Stimulated activated CD8-positive, alpha-beta memory T cell treated with anti-CD3 and anti-CD28 coated beads, Interleukin-15, amount 100 ng/mL, for 1 hour (primary cell): Measurements from ENCODE around the gene FBL.
A peak's percentile ranks its signal among the peaks of the same experiment; 100 is the strongest.

Experiments
- DNase-seq: peaks from one replicate; pipeline ENCODE4 v3.0.0-alpha.2; 2020; ENCODE audit warnings: low read depth

The FBL gene

GRCh38 chr19:39842693-39843435, 3.3 kb downstream of the FBL start:
- DNase-seq, result no peak

GRCh38 chr19:39841041-39841440, 5.1 kb downstream of the FBL start:
- no peak for DNase-seq

- DNase-seq, result no peak
Measured at GRCh38 chr19:39840492-39840891, 5.7 kb downstream of the FBL start.

- DNase-seq, result no peak
Measured at GRCh38 chr19:39839678-39840327, 6.4 kb downstream of the FBL start.

GRCh38 chr19:39838569-39838968, 7.6 kb downstream of the FBL start:
- no peak for DNase-seq

GRCh38 chr19:39837978-39838377, 8.2 kb downstream of the FBL start:
- no peak for DNase-seq

GRCh38 chr19:39834287-39834841, 11.8 kb downstream of the FBL start:
- DNase-seq, result no peak

- DNase-seq, result peak; percentile 97
Measured at GRCh38 chr19:39833464-39834286, 12.5 kb downstream of the FBL start, which contains the start of gene DYRK1B. Gene DYRK1B, minus strand, starts transcription at chr19:39834162. Its CDS starts 2,295 bp downstream, at chr19:39831867.

- no peak for DNase-seq
Measured at GRCh38 chr19:39833160-39833463, 13.1 kb downstream of the FBL start.

GRCh38 chr19:39832341-39833083, 13.7 kb downstream of the FBL start:
- no peak for DNase-seq

- DNase-seq, result no peak
Measured at GRCh38 chr19:39831679-39832078, 14.5 kb downstream of the FBL start.

- DNase-seq, result no peak
Measured at GRCh38 chr19:39830847-39831246, 15.3 kb downstream of the FBL start.

GRCh38 chr19:39830406-39830805, 15.8 kb downstream of the FBL start:
- no peak for DNase-seq

- DNase-seq, result no peak
Measured at GRCh38 chr19:39829702-39830275, 16.4 kb downstream of the FBL start.

- DNase-seq, result no peak
Measured at GRCh38 chr19:39828654-39829032, 17.5 kb downstream of the FBL start.

- DNase-seq, result no peak
Measured at GRCh38 chr19:39828015-39828653, 18.0 kb downstream of the FBL start.

GRCh38 chr19:39827216-39827615, 19.0 kb downstream of the FBL start:
- DNase-seq, result no peak

GRCh38 chr19:39826311-39826945, 19.8 kb downstream of the FBL start:
- no peak for DNase-seq

GRCh38 chr19:39825531-39826076, 20.6 kb downstream of the FBL start:
- no peak for DNase-seq

GRCh38 chr19:39825093-39825463, 21.1 kb downstream of the FBL start:
- no peak for DNase-seq
